ENCODE data around the gene SPEF1.

DNA sequence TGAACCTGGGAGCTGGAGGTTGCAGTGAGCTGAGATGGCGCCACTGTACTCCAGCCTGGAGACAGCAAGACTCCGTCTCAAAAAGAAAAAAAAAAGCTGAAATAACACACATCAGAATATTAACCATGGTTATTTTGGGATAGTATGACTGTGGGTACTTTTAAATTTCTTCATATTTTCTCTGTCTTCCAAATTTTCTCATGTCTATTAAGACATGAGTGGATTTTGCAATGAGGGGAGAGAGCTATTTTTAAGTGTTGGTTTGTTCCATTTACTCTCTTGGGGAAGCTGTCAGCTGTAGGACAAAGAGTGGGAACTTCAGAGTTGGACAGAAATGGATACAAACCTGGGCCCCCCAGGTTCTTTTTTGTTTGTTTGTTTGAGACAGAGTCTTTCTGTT is 24.0 kb downstream of the SPEF1 start:
- TF ChIP-seq, protein P1, sequence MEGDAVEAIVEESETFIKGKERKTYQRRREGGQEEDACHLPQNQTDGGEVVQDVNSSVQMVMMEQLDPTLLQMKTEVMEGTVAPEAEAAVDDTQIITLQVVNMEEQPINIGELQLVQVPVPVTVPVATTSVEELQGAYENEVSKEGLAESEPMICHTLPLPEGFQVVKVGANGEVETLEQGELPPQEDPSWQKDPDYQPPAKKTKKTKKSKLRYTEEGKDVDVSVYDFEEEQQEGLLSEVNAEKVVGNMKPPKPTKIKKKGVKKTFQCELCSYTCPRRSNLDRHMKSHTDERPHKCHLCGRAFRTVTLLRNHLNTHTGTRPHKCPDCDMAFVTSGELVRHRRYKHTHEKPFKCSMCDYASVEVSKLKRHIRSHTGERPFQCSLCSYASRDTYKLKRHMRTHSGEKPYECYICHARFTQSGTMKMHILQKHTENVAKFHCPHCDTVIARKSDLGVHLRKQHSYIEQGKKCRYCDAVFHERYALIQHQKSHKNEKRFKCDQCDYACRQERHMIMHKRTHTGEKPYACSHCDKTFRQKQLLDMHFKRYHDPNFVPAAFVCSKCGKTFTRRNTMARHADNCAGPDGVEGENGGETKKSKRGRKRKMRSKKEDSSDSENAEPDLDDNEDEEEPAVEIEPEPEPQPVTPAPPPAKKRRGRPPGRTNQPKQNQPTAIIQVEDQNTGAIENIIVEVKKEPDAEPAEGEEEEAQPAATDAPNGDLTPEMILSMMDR (IDR thresholded peaks at IDR 0.05) = no peak
- no peak for TF ChIP-seq POLR2AphosphoS5 (IDR thresholded peaks at IDR 0.05)
- TF ChIP-seq POLR2A (IDR thresholded peaks at IDR 0.05) = no peak
- no peak for TF ChIP-seq EP300 (IDR thresholded peaks at IDR 0.05)

All from suprapubic skin (tissue), 4 donors.